Large intestine (tissue), 3 donors: ENCODE measurements around the gene DBN1. TPM values are rescaled to one million over a fixed set of nuclear protein-coding genes. Genes with fewer than 3 reads are reported as not detected.
A peak's percentile ranks its signal among the peaks of the same experiment; 100 is the strongest.
"Not testable (repeated sequence)": the region's sequence is repeated elsewhere in the genome, so short reads cannot be mapped to it uniquely, and the experiment has no call there.

Experiments
- DNase-seq, 2 donors: peaks; one replicate each; pipeline versions ENCODE4 v3.0.0 to v3.0.0-alpha.2; 2013
- H3K27ac ChIP-seq: one replicate; pipeline ENCODE4 v1.5.1; 2013; ENCODE audit warnings: low read length
- H3K27me3 ChIP-seq: 2 replicates; pipeline ENCODE4 v1.6.1; 2013; ENCODE audit warnings: low read length; ENCODE audit not compliant: control insufficient read depth, insufficient read depth
- H3K36me3 ChIP-seq: 2 replicates; pipeline ENCODE4 v1.6.1; 2013; ENCODE audit warnings: low read length; ENCODE audit not compliant: control insufficient read depth, insufficient read depth
- H3K4me1 ChIP-seq: one replicate; pipeline ENCODE4 v1.6.1; 2013; ENCODE audit warnings: low read length; ENCODE audit not compliant: control insufficient read depth, insufficient read depth
- H3K4me3 ChIP-seq: one replicate; pipeline ENCODE4 v1.5.1; 2013; ENCODE audit warnings: low read length
- H3K9me3 ChIP-seq: one replicate; pipeline ENCODE4 v1.6.1; 2013; ENCODE audit warnings: mild to moderate bottlenecking, low read depth, low read length, moderate library complexity; ENCODE audit not compliant: control insufficient read depth
- WGBS: methylation state at CpG from one replicate; pipeline ENCODE4 v1.1.5; 2013; ENCODE audit warnings: low lambda C conversion rate; ENCODE audit not compliant: insufficient coverage; 5-methylcytosine and 5-hydroxymethylcytosine counted together
- polyA plus RNA-seq: library from polyadenylated mRNA; unstranded; fragments of 120-200 nt; gene quantifications from one replicate; pipeline ENCODE4 v1.2.1, GENCODE V29; 2013

The DBN1 gene
- polyA plus RNA-seq, 1 donor, result 49.5 TPM

- H3K9me3 ChIP-seq, result no peaks in the 10 kb centered on the region
- DNase-seq, result peak; percentile 100
- H3K4me1 ChIP-seq, result peaks cover 16% of the 10 kb centered on the region
- H3K27ac ChIP-seq, result peak overlapping the region; percentile 91
- H3K27me3 ChIP-seq, result no peaks in the 10 kb centered on the region
- peaks cover 5% of the 10 kb centered on the region for H3K36me3 ChIP-seq
- peak overlapping the region; percentile 57 for H3K4me3 ChIP-seq
- WGBS, result no CpG with 5 or more reads among the region's 52 CpGs
Measured at GRCh38 chr5:177425801-177426565, 47.5 kb downstream of the DBN1 start.

GRCh38 chr5:177425196-177425800 lies 48.1 kb downstream of the DBN1 start:
- H3K9me3 ChIP-seq, result no peaks in the 10 kb centered on the region
- H3K36me3 ChIP-seq, result peaks cover 3% of the 10 kb centered on the region
- peak overlapping the region; percentile 91 for H3K27ac ChIP-seq
- H3K4me1 ChIP-seq, result peaks cover 16% of the 10 kb centered on the region
- DNase-seq, result no peak
- 40% methylated on average over 1 of the region's 13 CpGs for WGBS
- peak overlapping the region; percentile 57 for H3K4me3 ChIP-seq
- no peaks in the 10 kb centered on the region for H3K27me3 ChIP-seq

- Histone ChIP-seq H3K27me3 (no peaks in the 10 kb centered on the region), H3K4me1 (peaks cover 16% of the 10 kb centered on the region), H3K4me3 (no peak overlapping the region), H3K9me3 (no peaks in the 10 kb centered on the region), H3K27ac (no peak overlapping the region), H3K36me3 (peaks cover 3% of the 10 kb centered on the region)
- no peak for DNase-seq
- 100% methylated on average over 1 of the region's 2 CpGs for WGBS
Measured at GRCh38 chr5:177423671-177424070, 49.8 kb downstream of the DBN1 start.

GRCh38 chr5:177421062-177421798 lies 52.2 kb downstream of the DBN1 start:
- Histone ChIP-seq H3K9me3 (no peaks in the 10 kb centered on the region), H3K4me3 (no peak overlapping the region)

GRCh38 chr5:177420472-177420871 lies 53.0 kb downstream of the DBN1 start:
- H3K4me3 ChIP-seq, H3K27me3 ChIP-seq, DNase-seq, H3K4me1 ChIP-seq, H3K9me3 ChIP-seq, H3K36me3 ChIP-seq, H3K27ac ChIP-seq: not testable (repeated sequence)
- no CpG with 5 or more reads among the region's 7 CpGs for WGBS

More at GRCh38 chr5:177421062-177421798, 52.2 kb downstream of the DBN1 start:
- H3K36me3 ChIP-seq, result no peaks in the 10 kb centered on the region
- DNase-seq, result no peak
- WGBS, result no CpG with 5 or more reads among the region's 6 CpGs
- peaks cover 4% of the 10 kb centered on the region for H3K4me1 ChIP-seq
- H3K27ac ChIP-seq, result no peak overlapping the region
- no peaks in the 10 kb centered on the region for H3K27me3 ChIP-seq

- H3K9me3 ChIP-seq, result no peaks in the 10 kb centered on the region
- H3K27me3 ChIP-seq, result no peaks in the 10 kb centered on the region
- no peaks in the 10 kb centered on the region for H3K4me1 ChIP-seq
- no peaks in the 10 kb centered on the region for H3K36me3 ChIP-seq
- no peak for DNase-seq
- H3K4me3 ChIP-seq, result no peak overlapping the region
- no peak overlapping the region for H3K27ac ChIP-seq
- WGBS, result no CpG with 5 or more reads among the region's 3 CpGs
Measured at GRCh38 chr5:177419046-177419445, 54.4 kb downstream of the DBN1 start.

GRCh38 chr5:177417081-177417480 lies 56.4 kb downstream of the DBN1 start:
- H3K27me3 ChIP-seq, H3K4me3 ChIP-seq, H3K4me1 ChIP-seq, H3K9me3 ChIP-seq, H3K36me3 ChIP-seq, H3K27ac ChIP-seq, DNase-seq: not testable (repeated sequence)
- WGBS, result no CpG with 5 or more reads among the region's 6 CpGs

- WGBS, result no CpG with 5 or more reads among the region's 3 CpGs
Measured at GRCh38 chr5:177414481-177414880, 59.0 kb downstream of the DBN1 start.

GRCh38 chr5:177412603-177413233 lies 60.7 kb downstream of the DBN1 start:
- no peaks in the 10 kb centered on the region for H3K9me3 ChIP-seq
- peaks cover 9% of the 10 kb centered on the region for H3K4me1 ChIP-seq
- no peaks in the 10 kb centered on the region for H3K36me3 ChIP-seq
- H3K27me3 ChIP-seq, result peaks cover under 1% of the 10 kb centered on the region
- peak; percentile 58 to 87 for DNase-seq
- H3K27ac ChIP-seq, result no peak overlapping the region
- WGBS, result no CpG with 5 or more reads among the region's 8 CpGs
- no peak overlapping the region for H3K4me3 ChIP-seq

More at GRCh38 chr5:177414481-177414880, 59.0 kb downstream of the DBN1 start:
- Histone ChIP-seq H3K36me3 (no peaks in the 10 kb centered on the region), H3K27me3 (no peaks in the 10 kb centered on the region), H3K9me3 (no peaks in the 10 kb centered on the region), H3K27ac (no peak overlapping the region), H3K4me3 (no peak overlapping the region), H3K4me1 (peaks cover 9% of the 10 kb centered on the region)
- no peak for DNase-seq

- no CpG with 5 or more reads among the region's 3 CpGs for WGBS
- Histone ChIP-seq H3K27ac (no peak overlapping the region), H3K9me3 (no peaks in the 10 kb centered on the region), H3K27me3 (peaks cover 19% of the 10 kb centered on the region), H3K4me3 (no peak overlapping the region), H3K4me1 (peaks cover 9% of the 10 kb centered on the region), H3K36me3 (no peaks in the 10 kb centered on the region)
- DNase-seq, result no peak
Measured at GRCh38 chr5:177410575-177410974, 62.9 kb downstream of the DBN1 start.
